Mesendoderm (in vitro differentiated cells): ENCODE measurements around the gene SDK1.
A peak's percentile ranks its signal among the peaks of the same experiment; 100 is the strongest.

Experiments
- DNase-seq: peaks from one replicate; pipeline ENCODE4 v3.0.0; 2013
- H2AK5ac ChIP-seq: 2 replicates; pipeline ENCODE4 v1.6.1; 2013; ENCODE audit warnings: low read length, inconsistent platforms
- H2BK120ac ChIP-seq: 2 replicates; pipeline ENCODE4 v1.6.1; 2013; ENCODE audit warnings: low read depth, mild to moderate bottlenecking, low read length, moderate library complexity, mixed read lengths
- H2BK15ac ChIP-seq: replicated peaks from 2 replicates; pipeline ENCODE4 v1.6.1; 2013; ENCODE audit warnings: low read depth, mild to moderate bottlenecking, moderate library complexity
- H2BK5ac ChIP-seq: 2 replicates; pipeline ENCODE4 v1.6.1; 2013; ENCODE audit warnings: low read length, inconsistent platforms
- H3K18ac ChIP-seq: 2 replicates; pipeline ENCODE4 v1.6.1; 2013; ENCODE audit warnings: mild to moderate bottlenecking, low read length, mixed read lengths
- H3K23ac ChIP-seq: one replicate; pipeline ENCODE4 v1.6.1; 2013; ENCODE audit warnings: low read length
- H3K27ac ChIP-seq: 2 replicates; pipeline ENCODE4 v1.5.1; 2013; ENCODE audit warnings: low read depth, mild to moderate bottlenecking, inconsistent platforms, low read length, moderate library complexity
- H3K27me3 ChIP-seq: 2 replicates; pipeline ENCODE4 v1.6.1; 2013; ENCODE audit warnings: low read length, control low read depth, mild to moderate bottlenecking, inconsistent platforms; ENCODE audit not compliant: insufficient read depth, poor library complexity
- H3K36me3 ChIP-seq: 2 replicates; pipeline ENCODE4 v1.6.1; 2013; ENCODE audit warnings: low read length, inconsistent platforms; ENCODE audit not compliant: control insufficient read depth, insufficient read depth
- H3K4ac ChIP-seq: one replicate; pipeline ENCODE4 v1.6.1; 2013; ENCODE audit warnings: low read depth, mild to moderate bottlenecking, low read length, moderate library complexity
- H3K4me1 ChIP-seq: 2 replicates; pipeline ENCODE4 v1.6.1; 2013; ENCODE audit warnings: low read depth, low read length, inconsistent platforms; ENCODE audit not compliant: control insufficient read depth
- H3K4me2 ChIP-seq: 2 replicates; pipeline ENCODE4 v1.6.1; 2013; ENCODE audit warnings: low read length
- H3K4me3 ChIP-seq: 2 replicates; pipeline ENCODE4 v1.5.1; 2013; ENCODE audit warnings: mild to moderate bottlenecking, low read length
- H3K56ac ChIP-seq: one replicate; pipeline ENCODE4 v1.6.1; 2013; ENCODE audit warnings: low read length
- H3K79me1 ChIP-seq: 2 replicates; pipeline ENCODE4 v1.6.1; 2013; ENCODE audit warnings: low read length, inconsistent platforms
- H3K79me2 ChIP-seq: 2 replicates; pipeline ENCODE4 v1.6.1; 2013; ENCODE audit warnings: mild to moderate bottlenecking, low read length; ENCODE audit not compliant: control insufficient read depth, insufficient read depth
- H3K9ac ChIP-seq: 2 replicates; pipeline ENCODE4 v1.6.1; 2013; ENCODE audit warnings: low read length, inconsistent platforms
- H4K5ac ChIP-seq: one replicate; pipeline ENCODE4 v1.6.1; 2013; ENCODE audit warnings: low read length
- H4K8ac ChIP-seq: one replicate; pipeline ENCODE4 v1.6.1; 2013; ENCODE audit warnings: low read depth, mild to moderate bottlenecking, control low read depth, low read length, moderate library complexity
- WGBS: extraction: QIAGEN DNeasy Blood & Tissue Kit; methylation state at CpG from one replicate; pipeline ENCODE4 v1.1.7; 2013; ENCODE audit warnings: low lambda C conversion rate, missing lambda C conversion rate; ENCODE audit not compliant: insufficient coverage; ENCODE audit errors: extremely low coverage; 5-methylcytosine and 5-hydroxymethylcytosine counted together

The SDK1 gene

DNA sequence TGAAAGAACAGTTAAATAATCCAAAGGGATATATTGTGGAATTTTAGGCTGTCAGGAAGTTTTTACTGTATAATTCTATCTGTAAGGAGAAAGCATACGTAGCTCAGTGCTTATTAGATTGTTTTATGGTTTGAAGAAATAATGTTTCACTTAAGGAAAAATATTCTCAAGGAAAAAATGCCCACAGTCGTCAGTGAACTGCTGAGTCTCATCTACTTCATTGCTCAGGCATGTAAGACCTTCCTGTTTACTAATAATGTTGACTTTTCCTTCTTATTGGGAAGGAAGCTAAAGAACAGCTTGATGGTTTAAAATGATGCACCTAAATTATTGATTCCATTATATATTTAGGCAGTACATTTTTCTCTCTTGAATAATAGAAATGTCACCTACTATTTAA is 304.2 kb downstream of the SDK1 start:
- Histone ChIP-seq H3K79me1 (no peaks in the 10 kb centered on the region), H3K4me3 (no peak overlapping the region), H3K4ac (no peak overlapping the region), H3K4me1 (no peaks in the 10 kb centered on the region), H3K56ac (no peak overlapping the region), H3K36me3 (no peaks in the 10 kb centered on the region), H2AK5ac (no peak overlapping the region), H3K9ac (no peak overlapping the region), H3K23ac (no peak overlapping the region), H2BK15ac (no peak overlapping the region), H4K8ac (no peak overlapping the region), H2BK5ac (no peak overlapping the region), H3K18ac (no peak overlapping the region), H3K27ac (no peak overlapping the region), H3K4me2 (no peak overlapping the region), H4K5ac (no peak overlapping the region), H3K79me2 (no peaks in the 10 kb centered on the region), H3K27me3 (no peaks in the 10 kb centered on the region), H2BK120ac (no peak overlapping the region)
- WGBS = no CpG with 5 or more reads among the region's 2 CpGs
- DNase-seq = no peak

GRCh38 chr7:3606436-3606835 is 305.4 kb downstream of the SDK1 start:
- Histone ChIP-seq H3K4me2 (no peak overlapping the region), H3K36me3 (no peaks in the 10 kb centered on the region), H4K8ac (no peak overlapping the region), H3K4ac (no peak overlapping the region), H2AK5ac (no peak overlapping the region), H2BK15ac (no peak overlapping the region), H3K79me2 (no peaks in the 10 kb centered on the region), H3K4me3 (no peak overlapping the region), H3K4me1 (no peaks in the 10 kb centered on the region), H3K9ac (no peak overlapping the region), H4K5ac (no peak overlapping the region), H3K23ac (no peak overlapping the region), H2BK120ac (no peak overlapping the region), H2BK5ac (no peak overlapping the region), H3K56ac (no peak overlapping the region), H3K27ac (no peak overlapping the region), H3K18ac (no peak overlapping the region), H3K27me3 (no peaks in the 10 kb centered on the region), H3K79me1 (no peaks in the 10 kb centered on the region)
- WGBS = no CpG with 5 or more reads among the region's 4 CpGs
- DNase-seq = no peak

- Histone ChIP-seq H3K79me2 (no peaks in the 10 kb centered on the region), H3K4me2 (no peak overlapping the region), H3K18ac (peak overlapping the region; percentile 39), H3K9ac (no peak overlapping the region), H2BK120ac (no peak overlapping the region), H3K79me1 (no peaks in the 10 kb centered on the region), H3K56ac (no peak overlapping the region), H2BK5ac (no peak overlapping the region), H4K8ac (no peak overlapping the region), H3K27ac (no peak overlapping the region), H2BK15ac (no peak overlapping the region), H3K36me3 (no peaks in the 10 kb centered on the region), H2AK5ac (no peak overlapping the region), H3K23ac (no peak overlapping the region), H4K5ac (no peak overlapping the region), H3K4ac (no peak overlapping the region), H3K4me3 (no peak overlapping the region), H3K27me3 (no peaks in the 10 kb centered on the region), H3K4me1 (no peaks in the 10 kb centered on the region)
- no CpG with 5 or more reads among the region's 8 CpGs for WGBS
- DNase-seq = no peak
Observed at GRCh38 chr7:3607847-3608246, 306.8 kb downstream of the SDK1 start.

DNA sequence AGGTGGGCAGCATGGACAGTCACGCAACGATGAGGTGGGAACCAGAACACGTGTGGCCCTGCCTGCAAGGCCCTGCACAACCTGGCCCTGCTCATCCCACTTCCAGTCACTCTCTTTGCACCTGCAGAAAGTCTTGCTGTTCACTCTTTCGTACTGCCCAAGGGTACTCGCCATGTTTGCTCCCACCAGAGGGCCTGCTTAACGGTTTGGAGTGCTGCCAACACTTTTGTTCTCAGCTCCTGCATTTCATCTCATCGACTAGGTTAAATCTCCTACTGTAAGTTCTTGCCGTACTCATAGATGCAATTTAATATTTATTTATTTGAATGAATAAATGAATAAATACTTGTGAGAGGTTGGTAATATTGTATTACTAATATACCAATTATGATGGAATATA is 315.3 kb downstream of the SDK1 start:
- no peaks in the 10 kb centered on the region for H3K79me2 ChIP-seq
- no peak overlapping the region for H3K18ac ChIP-seq
- H3K56ac ChIP-seq = no peak overlapping the region
- no peak overlapping the region for H2AK5ac ChIP-seq
- no peak overlapping the region for H2BK5ac ChIP-seq
- no CpG with 5 or more reads among the region's 8 CpGs for WGBS
- no peak overlapping the region for H2BK120ac ChIP-seq
- no peak overlapping the region for H3K4me3 ChIP-seq
- H4K8ac ChIP-seq = no peak overlapping the region
- DNase-seq = no peak
- H3K79me1 ChIP-seq = no peaks in the 10 kb centered on the region
- H3K27me3 ChIP-seq = no peaks in the 10 kb centered on the region
- H3K27ac ChIP-seq = no peak overlapping the region
- H3K4ac ChIP-seq = no peak overlapping the region
- no peak overlapping the region for H4K5ac ChIP-seq
- H3K9ac ChIP-seq = no peak overlapping the region
- H3K4me2 ChIP-seq = no peak overlapping the region
- H3K23ac ChIP-seq = no peak overlapping the region
- no peaks in the 10 kb centered on the region for H3K36me3 ChIP-seq
- H3K4me1 ChIP-seq = no peaks in the 10 kb centered on the region
- H2BK15ac ChIP-seq = no peak overlapping the region

DNA sequence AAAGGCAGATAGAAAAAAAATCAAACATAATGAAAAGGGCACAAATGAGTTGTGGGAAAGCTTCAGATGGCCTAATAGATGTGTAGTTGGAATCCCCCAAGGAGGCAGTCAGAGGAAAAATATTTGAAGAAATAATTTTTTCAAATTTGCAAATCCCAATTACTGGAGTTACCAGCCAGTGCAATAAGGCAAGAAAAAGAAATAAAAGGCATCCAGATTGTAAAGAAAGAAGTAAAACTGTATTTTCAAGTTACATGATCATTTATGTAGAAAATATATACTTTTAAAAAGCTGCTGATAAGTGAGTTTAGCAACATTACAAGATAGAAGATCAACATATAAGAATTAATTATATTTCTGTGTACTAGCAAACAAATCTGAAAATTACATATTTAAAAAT is 329.0 kb downstream of the SDK1 start:
- H3K79me1 ChIP-seq = no peaks in the 10 kb centered on the region
- H3K4ac ChIP-seq = no peak overlapping the region
- H3K23ac ChIP-seq = no peak overlapping the region
- no peak overlapping the region for H3K18ac ChIP-seq
- no peak overlapping the region for H3K4me3 ChIP-seq
- H3K56ac ChIP-seq = no peak overlapping the region
- H2AK5ac ChIP-seq = no peak overlapping the region
- no peak for DNase-seq
- H3K27ac ChIP-seq = no peak overlapping the region
- H3K4me2 ChIP-seq = no peak overlapping the region
- H4K8ac ChIP-seq = no peak overlapping the region
- no peaks in the 10 kb centered on the region for H3K36me3 ChIP-seq
- no peak overlapping the region for H2BK5ac ChIP-seq
- no peak overlapping the region for H4K5ac ChIP-seq
- H3K9ac ChIP-seq = no peak overlapping the region
- no peak overlapping the region for H2BK120ac ChIP-seq
- H3K4me1 ChIP-seq = no peaks in the 10 kb centered on the region
- no peak overlapping the region for H2BK15ac ChIP-seq
- no peaks in the 10 kb centered on the region for H3K79me2 ChIP-seq
- H3K27me3 ChIP-seq = no peaks in the 10 kb centered on the region

- no peak overlapping the region for H3K56ac ChIP-seq
Observed at GRCh38 chr7:3634396-3634795, 333.3 kb downstream of the SDK1 start.

More at GRCh38 chr7:3634396-3634795, 333.3 kb downstream of the SDK1 start:
- Histone ChIP-seq H3K79me2 (no peaks in the 10 kb centered on the region), H3K9ac (no peak overlapping the region), H3K4me3 (no peak overlapping the region), H3K4ac (no peak overlapping the region), H2BK15ac (no peak overlapping the region), H3K18ac (no peak overlapping the region), H3K79me1 (no peaks in the 10 kb centered on the region), H2BK5ac (no peak overlapping the region), H2AK5ac (no peak overlapping the region), H4K5ac (no peak overlapping the region), H3K4me1 (no peaks in the 10 kb centered on the region), H3K27ac (no peak overlapping the region), H3K27me3 (no peaks in the 10 kb centered on the region), H3K23ac (no peak overlapping the region), H2BK120ac (no peak overlapping the region), H3K4me2 (no peak overlapping the region), H3K36me3 (no peaks in the 10 kb centered on the region), H4K8ac (no peak overlapping the region)
- no peak for DNase-seq
